Upper lobe of right lung (tissue), 1 donor: ENCODE measurements around the gene ABHD10. TPM values are rescaled to one million over a fixed set of nuclear protein-coding genes. Genes with fewer than 3 reads are reported as not detected.
"Not testable (repeated sequence)": the region's sequence is repeated elsewhere in the genome, so short reads cannot be mapped to it uniquely, and the experiment has no call there.

Source experiments
- ATAC-seq: fragments of 200-7000 bp; cut with Tn5 transposase; one replicate; pipeline ENCODE4 v1.9.1; 2020; ENCODE audit warnings: mild to moderate bottlenecking, moderate library complexity
- DNase-seq: peaks from one replicate; pipeline ENCODE4 v3.0.0-alpha.2; 2020
- H3K27ac ChIP-seq: fragments of 200-600 bp; one replicate; pipeline ENCODE4 v1.8.0; 2022
- H3K27me3 ChIP-seq: fragments of 200-600 bp; one replicate; pipeline ENCODE4 v1.8.0; 2022; ENCODE audit warnings: mild to moderate bottlenecking
- H3K36me3 ChIP-seq: fragments of 200-600 bp; one replicate; pipeline ENCODE4 v1.8.0; 2022
- H3K4me1 ChIP-seq: fragments of 200-600 bp; one replicate; pipeline ENCODE4 v1.8.0; 2022
- H3K4me3 ChIP-seq: fragments of 200-600 bp; one replicate; pipeline ENCODE4 v1.8.0; 2022; ENCODE audit warnings: mild to moderate bottlenecking
- H3K9me3 ChIP-seq: fragments of 200-600 bp; one replicate; pipeline ENCODE4 v1.8.0; 2022
- intact Hi-C: fragments of 100-400 bp; cut with DNase I; formaldehyde crosslinking; loops from one replicate; pipeline ENCODE4 v1.11.0; 2022
- total RNA-seq: library from RNA; stranded (reverse); fragmentation: NEBNext Ultra II Directional; extraction: Animal tissue kit (Norgen Biotek cat#: 25700); gene quantifications from one replicate; pipeline ENCODE4 v1.2.1, GENCODE V29; 2021
- TF ChIP-seq, protein P1 (sequence below): fragments of 200-600 bp; IDR thresholded peaks from one replicate; pipeline ENCODE4 v1.8.0; 2022; ENCODE audit warnings: antibody characterized with exemption
- donor health status: DM: no; HTN: yes; CAD: no; lungs with severe emphysema.

The ABHD10 gene
- total RNA-seq, 1 donor from 2014 or later = 27.6 TPM

DNA sequence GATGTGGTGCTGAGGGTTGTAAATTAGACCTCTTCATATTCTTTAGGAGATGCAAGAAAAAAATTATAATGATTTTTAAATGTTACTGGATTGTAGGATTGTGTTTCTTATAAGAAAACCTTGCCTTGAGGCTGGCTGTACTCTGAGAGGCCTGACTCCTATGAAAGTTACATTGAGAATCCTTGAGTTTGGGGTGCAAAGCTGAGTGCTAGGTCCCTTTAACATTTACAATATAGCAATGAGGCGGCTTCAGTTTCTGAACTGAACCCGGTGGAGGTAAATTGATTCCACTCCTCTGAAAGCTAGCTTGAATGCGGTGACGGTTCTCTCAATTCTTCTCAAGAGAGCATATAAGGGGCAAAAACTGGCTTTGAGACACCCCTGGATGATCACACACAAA is 55.6 kb downstream of the ABHD10 start, which contains the start of gene TMPRSS7:
Gene TMPRSS7, plus strand, starts transcription at position 301 of the 400 bp plus-strand sequence. CDS start 110 bp downstream, outside the sequence.
- Histone ChIP-seq H3K4me1 (no peaks in the 10 kb centered on the region), H3K36me3 (no peaks in the 10 kb centered on the region), H3K9me3 (no peaks in the 10 kb centered on the region), H3K27ac (no peak within 1 kb of the TSS), H3K4me3 (no peak within 1 kb of the TSS), H3K27me3 (no peaks in the 10 kb centered on the region)
- ATAC-seq (no peak), DNase-seq (no peak)
- intact Hi-C loops = no loop called here
- TF ChIP-seq, protein P1, sequence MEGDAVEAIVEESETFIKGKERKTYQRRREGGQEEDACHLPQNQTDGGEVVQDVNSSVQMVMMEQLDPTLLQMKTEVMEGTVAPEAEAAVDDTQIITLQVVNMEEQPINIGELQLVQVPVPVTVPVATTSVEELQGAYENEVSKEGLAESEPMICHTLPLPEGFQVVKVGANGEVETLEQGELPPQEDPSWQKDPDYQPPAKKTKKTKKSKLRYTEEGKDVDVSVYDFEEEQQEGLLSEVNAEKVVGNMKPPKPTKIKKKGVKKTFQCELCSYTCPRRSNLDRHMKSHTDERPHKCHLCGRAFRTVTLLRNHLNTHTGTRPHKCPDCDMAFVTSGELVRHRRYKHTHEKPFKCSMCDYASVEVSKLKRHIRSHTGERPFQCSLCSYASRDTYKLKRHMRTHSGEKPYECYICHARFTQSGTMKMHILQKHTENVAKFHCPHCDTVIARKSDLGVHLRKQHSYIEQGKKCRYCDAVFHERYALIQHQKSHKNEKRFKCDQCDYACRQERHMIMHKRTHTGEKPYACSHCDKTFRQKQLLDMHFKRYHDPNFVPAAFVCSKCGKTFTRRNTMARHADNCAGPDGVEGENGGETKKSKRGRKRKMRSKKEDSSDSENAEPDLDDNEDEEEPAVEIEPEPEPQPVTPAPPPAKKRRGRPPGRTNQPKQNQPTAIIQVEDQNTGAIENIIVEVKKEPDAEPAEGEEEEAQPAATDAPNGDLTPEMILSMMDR = no peak

DNA sequence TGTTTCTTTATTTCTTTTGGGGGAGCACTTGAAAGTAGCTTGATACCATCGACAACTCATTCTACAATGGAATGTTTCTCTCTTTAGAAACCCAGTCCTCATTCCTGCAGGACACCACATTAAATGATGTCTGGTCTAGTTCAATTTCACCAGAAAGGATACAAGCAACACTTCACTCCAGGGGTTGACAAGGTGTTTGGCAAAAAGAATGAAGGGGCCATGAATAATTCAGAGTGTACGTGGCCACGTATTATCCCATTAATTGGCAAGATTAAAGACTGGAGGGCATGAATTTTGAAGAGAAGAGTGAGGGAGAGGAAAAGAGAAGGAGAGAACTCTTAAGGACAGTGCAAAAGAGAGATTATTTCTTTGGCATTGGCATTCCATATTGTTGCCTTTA is 56.4 kb downstream of the ABHD10 start:
- intact Hi-C loops = no loop called here
- TF ChIP-seq, protein P1 = no peak

DNA sequence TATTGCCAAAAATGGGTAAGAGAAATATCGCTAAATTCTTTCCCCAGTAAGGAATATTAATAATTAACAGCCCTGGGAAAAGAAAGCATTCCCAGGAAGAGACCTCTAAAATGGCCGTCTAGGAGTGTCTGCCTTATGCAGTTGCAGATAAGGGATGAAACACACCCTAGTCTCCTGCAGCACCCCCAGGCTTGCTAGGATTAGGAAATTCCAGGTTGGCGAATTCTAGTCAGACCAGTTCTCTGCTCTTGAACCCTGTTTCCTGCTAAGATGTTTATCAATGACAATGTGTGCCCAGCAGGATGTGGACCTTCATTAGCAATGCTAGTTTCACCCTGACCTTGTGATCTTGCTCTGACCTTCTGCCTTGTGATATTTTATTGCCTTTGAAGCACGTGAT is 58.4 kb downstream of the ABHD10 start:
- H3K9me3 ChIP-seq, H3K36me3 ChIP-seq, H3K27ac ChIP-seq, H3K27me3 ChIP-seq, intact Hi-C loops, ATAC-seq, H3K4me1 ChIP-seq, H3K4me3 ChIP-seq, DNase-seq: not testable (repeated sequence)

More for the DNA sequence above, 56.4 kb downstream of the ABHD10 start:
- no peaks in the 10 kb centered on the region for H3K4me1 ChIP-seq
- no peaks in the 10 kb centered on the region for H3K36me3 ChIP-seq
- no peak overlapping the region for H3K4me3 ChIP-seq
- H3K27me3 ChIP-seq = no peaks in the 10 kb centered on the region
- no peaks in the 10 kb centered on the region for H3K9me3 ChIP-seq
- DNase-seq = no peak
- H3K27ac ChIP-seq = no peak overlapping the region
- ATAC-seq = no peak

DNA sequence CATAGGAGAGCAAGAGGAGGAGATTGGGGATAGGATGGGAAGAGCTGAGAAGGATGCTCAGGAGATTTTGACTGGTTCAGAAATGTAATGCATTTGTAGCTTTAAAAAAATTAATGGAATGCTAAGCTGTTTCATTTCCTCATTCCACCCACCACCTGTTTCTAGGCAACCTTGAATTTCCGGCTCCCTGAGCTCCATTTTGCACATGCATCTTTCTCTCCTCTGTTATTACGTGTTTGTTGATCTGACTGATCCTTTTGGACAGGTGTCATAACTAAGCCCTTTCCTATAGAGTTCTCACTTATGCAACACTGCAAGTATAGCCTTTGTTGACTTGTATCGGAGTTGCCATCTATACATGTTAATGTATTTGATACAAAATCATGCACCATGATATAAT is 60.0 kb downstream of the ABHD10 start:
- TF ChIP-seq, protein P1 = no peak
- Histone ChIP-seq H3K36me3 (no peaks in the 10 kb centered on the region), H3K27me3 (no peaks in the 10 kb centered on the region), H3K4me1 (no peaks in the 10 kb centered on the region), H3K4me3 (no peak overlapping the region), H3K9me3 (no peaks in the 10 kb centered on the region), H3K27ac (no peak overlapping the region)
- peak; percentile 37 for ATAC-seq
- intact Hi-C loops = no loop called here
- no peak for DNase-seq

DNA sequence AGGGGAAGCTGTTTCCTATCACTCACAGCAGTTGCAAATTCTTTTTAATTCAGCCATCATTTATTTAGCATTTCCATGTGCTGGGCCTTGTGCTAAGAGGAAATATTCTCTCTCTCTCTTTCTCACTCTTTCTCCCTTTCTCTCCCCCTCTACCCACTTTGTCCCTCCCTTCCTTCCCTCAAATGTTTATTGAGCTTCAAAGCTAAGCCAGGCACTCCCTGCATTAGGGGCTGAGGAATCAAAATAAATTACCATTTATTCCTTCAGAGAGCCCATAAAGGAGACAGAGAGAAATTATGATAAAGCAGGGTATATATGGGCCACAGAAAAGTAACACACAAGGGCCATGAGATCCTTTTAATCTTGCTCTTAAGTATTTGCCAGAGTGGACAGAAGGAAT is 62.5 kb downstream of the ABHD10 start:
- no peaks in the 10 kb centered on the region for H3K4me1 ChIP-seq
- no peaks in the 10 kb centered on the region for H3K27me3 ChIP-seq
- no peaks in the 10 kb centered on the region for H3K9me3 ChIP-seq
- intact Hi-C loops = no loop called here
- H3K4me3 ChIP-seq = no peak overlapping the region
- H3K36me3 ChIP-seq = no peaks in the 10 kb centered on the region
- ATAC-seq (no peak), DNase-seq (no peak)
- H3K27ac ChIP-seq = no peak overlapping the region
- TF ChIP-seq, protein P1 = no peak

DNA sequence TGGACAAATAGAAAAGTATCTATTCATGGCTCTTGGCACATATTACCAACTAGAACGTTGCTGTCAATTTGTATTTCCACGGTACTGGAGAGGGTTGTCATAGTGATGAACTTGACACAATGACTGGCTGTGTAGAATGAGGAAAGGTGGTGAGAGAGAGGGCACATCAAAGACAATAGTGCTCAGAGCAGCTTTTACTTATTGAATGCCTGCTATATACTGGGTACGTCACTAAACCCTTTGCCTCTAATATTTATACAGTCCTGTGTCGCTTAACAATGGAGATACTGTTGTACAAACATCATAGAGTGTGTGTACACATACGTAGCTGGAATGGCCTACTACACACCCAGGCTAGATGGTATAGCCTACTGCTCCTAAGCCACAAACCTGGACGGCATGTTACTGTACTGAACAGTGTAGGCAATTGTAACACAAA is 64.0 kb downstream of the ABHD10 start:
- intact Hi-C loops = no loop called here
- no peaks in the 10 kb centered on the region for H3K27me3 ChIP-seq
- ATAC-seq (no peak), DNase-seq (no peak)
- H3K9me3 ChIP-seq = no peaks in the 10 kb centered on the region
- no peak overlapping the region for H3K27ac ChIP-seq
- H3K4me3 ChIP-seq = no peak overlapping the region
- TF ChIP-seq, protein P1 = no peak
- no peaks in the 10 kb centered on the region for H3K36me3 ChIP-seq
- H3K4me1 ChIP-seq = no peaks in the 10 kb centered on the region

Other genes starting within 250 kb of the ABHD10 start
- 60.8 TPM for gene PHLDB2, start 119.8 kb upstream of the ABHD10 start, total RNA-seq
- gene TAGLN3, start 19.9 kb downstream of the ABHD10 start, total RNA-seq = not detected
- gene TMPRSS7, start 55.7 kb downstream of the ABHD10 start, total RNA-seq = 0.20 TPM
- gene C3orf52, start 107.4 kb downstream of the ABHD10 start, total RNA-seq = 20.1 TPM
- gene GCSAM, start 154.2 kb downstream of the ABHD10 start, total RNA-seq = 0.90 TPM